Inferior parietal cortex (tissue), 1 donor: ENCODE data around the gene CTNNA3.
"Not testable (repeated sequence)": the region's sequence is repeated elsewhere in the genome, so short reads cannot be mapped to it uniquely, and the experiment has no call there.

ENCODE experiments used
- DNase-seq: peaks from one replicate; pipeline ENCODE4 v3.0.0-alpha.2; 2016; ENCODE audit errors: extremely low spot score

CTNNA3 gene

GRCh38 chr10:67506757-67507091, 189.3 kb downstream of the CTNNA3 start:
- no peak for DNase-seq

DNA sequence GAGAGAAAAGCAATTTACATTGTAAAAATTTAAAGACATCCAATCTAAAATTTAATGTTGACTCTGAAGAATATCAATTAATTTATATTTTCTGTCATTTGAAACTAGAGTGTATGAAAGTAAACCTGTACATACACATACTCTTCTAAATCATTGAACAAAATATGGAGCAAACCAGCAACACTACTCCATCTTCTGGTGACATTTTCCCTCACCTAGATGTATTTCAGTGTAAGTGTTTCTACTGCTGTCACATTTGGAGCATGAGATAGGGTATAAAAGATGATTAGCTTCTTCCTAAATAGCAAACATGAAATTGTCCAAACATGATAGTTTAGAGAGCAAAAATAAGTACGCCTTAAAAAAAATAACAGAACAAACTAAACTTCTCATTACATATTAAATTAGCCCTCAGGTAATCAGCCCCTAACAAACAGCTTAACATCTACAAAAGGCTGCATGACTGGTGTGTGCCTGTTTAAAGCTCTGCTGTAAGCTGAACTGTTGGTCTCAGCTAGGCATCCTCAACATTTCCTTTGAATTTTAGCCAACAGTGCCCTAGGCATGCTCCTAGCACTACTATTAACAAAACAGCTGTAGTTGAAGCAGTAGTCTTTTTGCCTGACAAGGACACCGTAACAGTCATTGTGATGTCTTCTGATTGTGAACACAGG, 189.8 kb downstream of the CTNNA3 start:
- no peak for DNase-seq

DNA sequence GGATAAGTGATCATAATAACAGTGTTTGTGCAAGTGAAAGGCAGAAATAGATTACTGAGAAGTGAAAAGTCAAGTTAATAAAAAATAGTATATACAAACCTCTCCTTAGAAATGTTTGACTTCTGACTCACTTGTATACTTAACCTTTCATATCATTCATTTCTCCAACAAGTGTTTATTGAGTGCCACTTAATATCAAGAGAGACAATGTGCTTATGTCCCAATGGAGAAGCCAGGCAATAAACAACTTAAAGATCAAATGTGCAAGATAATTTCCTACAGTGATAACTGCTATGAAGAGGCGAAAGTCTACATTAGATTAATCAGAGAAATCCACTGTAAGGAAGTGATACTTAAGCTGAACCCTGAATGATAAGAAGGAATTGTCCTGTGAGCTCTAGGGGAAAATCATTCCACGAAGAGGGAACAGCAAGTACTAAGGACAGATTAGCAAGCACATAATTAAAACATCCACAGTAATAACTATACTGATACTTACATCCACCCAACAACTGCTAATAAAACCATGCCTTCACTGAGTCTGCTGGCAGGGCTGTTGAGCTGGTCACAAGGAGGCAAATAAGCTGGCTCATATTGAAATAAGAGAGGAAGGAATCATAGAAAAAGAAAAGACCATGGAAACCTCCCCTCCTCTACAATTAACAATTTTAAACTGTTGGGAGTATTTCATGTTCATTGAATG, 203.5 kb downstream of the CTNNA3 start:
- no peak for DNase-seq

- no peak for DNase-seq
Measured at GRCh38 chr10:67487906-67488619, 207.9 kb downstream of the CTNNA3 start.

DNA sequence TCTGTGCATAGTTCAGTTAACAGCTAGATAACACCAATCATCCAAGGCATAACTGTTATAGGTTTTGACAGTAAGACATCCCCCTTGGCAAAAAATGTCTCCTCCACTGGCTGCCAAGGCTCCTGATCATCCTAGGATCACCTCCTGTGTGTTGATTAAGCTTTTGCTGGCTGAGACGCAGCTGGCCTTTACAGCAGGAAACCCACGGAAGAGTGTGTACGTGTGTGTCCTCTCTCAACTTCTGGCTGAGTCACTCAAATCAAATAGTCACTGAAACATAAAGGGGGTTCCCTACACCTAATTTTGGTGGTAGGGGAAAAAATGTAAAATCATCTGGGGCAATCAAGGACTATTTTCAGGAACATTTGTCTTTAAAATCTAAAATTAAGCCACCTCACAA, 208.8 kb downstream of the CTNNA3 start:
- no peak for DNase-seq

- DNase-seq = no peak
Measured at GRCh38 chr10:67477868-67478267, 218.1 kb downstream of the CTNNA3 start.

DNA sequence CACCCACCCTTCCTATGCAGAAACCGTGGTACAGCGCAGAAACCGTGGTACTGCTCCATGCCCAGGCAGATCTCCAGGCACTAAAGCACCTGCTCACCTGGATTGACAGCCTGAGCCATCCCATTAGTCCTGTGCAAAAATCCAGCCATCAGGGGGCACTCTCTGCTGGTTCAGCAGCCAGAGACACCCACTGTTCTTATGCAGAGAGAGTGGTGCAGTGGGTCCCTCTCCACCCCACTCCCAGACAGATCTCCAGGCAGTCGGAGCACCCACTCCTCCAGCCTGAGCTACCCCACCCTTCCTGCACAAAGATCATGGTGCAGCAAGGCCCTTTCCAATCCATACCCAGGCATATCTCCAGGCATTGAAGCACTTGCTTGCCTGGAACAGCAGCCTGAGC, 219.8 kb downstream of the CTNNA3 start:
- no peak for DNase-seq

DNA sequence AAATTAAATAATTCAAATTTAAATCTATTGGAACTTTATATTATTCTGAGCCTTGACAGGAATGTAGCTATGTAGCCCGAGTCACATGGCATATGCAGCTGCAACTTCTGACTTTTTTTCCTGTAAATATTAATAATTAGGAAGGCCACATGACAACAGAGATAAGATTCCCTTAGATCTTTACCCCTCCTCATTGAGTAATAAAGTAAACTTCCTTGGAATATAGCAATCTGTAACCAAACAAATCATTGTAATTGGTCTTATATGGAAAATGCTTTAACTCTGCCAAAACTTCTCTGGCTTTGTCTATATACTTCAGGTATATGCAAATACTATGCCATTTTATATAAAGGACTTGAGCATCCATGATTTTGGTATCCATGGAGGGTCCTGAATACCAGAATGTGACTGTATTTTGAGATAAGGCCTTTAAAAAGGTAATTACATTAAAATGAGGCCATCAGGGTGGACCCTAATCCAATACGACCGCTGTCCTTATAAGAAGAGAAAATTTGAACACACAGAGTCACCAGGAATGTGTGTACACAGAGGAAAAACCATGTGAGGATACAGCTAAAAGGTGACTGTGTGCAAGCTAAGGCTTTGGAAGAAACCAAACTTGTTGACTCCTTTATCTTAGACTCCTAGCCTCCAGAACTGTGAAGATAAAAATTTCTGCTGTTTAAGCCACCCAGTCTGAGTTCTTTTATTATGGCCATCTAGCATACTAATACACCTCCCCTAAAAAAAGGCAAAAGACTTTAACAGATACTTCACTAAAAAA, 222.0 kb downstream of the CTNNA3 start:
- no peak for DNase-seq

GRCh38 chr10:67471022-67471421, 225.0 kb downstream of the CTNNA3 start:
- DNase-seq = no peak

GRCh38 chr10:67464278-67464677, 231.7 kb downstream of the CTNNA3 start:
- DNase-seq = no peak

- no peak for DNase-seq
Measured at GRCh38 chr10:67452892-67453291, 243.1 kb downstream of the CTNNA3 start.

- DNase-seq = no peak
Measured at GRCh38 chr10:67438605-67439304, 257.2 kb downstream of the CTNNA3 start.

GRCh38 chr10:67433276-67433675, 262.7 kb downstream of the CTNNA3 start:
- DNase-seq = no peak

- DNase-seq = no peak
Measured at GRCh38 chr10:67402620-67403019, 293.4 kb downstream of the CTNNA3 start.

DNA sequence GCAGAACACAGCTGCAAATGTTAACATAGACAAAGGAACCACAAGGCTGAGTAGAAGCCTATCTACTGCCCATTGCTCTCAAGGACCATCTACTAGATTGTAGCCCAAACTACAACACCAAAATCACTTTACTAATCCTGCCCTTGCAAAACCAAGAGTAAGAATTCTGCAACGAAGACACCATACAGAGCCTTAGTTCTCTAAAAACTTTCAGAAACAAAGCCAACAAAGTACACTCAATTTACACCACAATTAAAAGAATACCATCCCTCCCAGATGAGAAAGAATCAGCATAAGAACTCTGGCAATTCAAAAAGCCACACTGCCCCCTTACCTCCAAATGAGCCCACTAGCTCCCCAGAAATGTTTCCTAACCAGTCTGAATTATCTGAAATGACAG, 294.3 kb downstream of the CTNNA3 start:
- no peak for DNase-seq

- not testable (repeated sequence) for DNase-seq
Measured at GRCh38 chr10:67386841-67387533, 309.0 kb downstream of the CTNNA3 start.

DNA sequence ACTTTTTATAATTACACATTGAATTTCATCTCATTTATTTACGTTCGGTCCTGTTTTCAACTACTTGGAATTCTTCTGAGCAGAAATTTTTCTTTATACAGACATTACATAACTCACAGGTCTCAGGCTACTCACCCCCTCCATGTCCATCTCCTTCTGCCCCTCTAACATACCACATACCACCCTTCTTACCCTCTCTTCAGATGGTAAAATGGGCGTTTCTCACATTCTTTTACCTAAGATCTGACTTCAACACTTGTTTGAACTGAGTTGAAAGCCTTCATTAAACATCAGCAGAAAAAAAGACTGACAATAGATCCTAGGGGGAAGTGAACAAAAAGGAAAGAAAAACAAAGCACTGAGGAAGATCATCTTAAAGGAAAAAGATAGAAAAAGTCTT, 309.7 kb downstream of the CTNNA3 start:
- no peak for DNase-seq

DNA sequence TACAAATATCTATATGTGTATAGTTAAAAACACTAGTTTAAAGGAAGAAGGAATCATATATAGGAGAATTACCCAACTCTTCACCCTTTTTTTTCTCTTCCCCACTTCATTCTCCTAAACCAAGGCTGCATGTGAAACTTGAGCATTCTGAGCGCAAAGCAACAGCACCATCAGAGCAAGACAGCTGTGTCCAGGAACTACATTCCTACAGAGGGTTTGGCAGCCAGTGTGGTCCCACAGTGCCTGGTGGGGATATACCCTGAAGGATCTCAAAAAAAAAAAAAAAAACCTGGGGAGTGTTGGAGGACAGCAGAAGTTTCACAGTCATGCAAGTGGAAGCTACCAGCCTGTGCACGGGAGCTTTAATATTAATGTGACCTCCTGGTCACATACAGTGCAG, 310.4 kb downstream of the CTNNA3 start:
- no peak for DNase-seq

DNA sequence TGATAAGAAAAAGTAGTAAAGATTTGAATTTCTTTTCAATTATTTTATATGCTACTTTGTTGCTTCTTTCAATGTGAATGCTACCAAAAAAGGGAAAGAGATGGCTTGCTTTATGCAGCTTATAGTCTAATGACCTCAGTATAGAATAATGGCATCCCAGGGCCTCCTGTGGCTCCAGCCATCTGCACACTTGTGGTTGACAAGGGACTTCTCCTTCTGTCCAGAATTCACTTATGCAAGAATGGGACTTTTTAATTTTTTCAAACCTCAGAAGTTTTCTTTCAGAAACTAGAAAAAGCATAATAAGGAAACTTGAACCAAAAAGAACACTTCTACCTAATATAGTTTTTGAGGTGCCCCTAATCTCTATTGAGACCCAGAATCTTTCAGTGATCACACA, 310.9 kb downstream of the CTNNA3 start:
- no peak for DNase-seq

DNA sequence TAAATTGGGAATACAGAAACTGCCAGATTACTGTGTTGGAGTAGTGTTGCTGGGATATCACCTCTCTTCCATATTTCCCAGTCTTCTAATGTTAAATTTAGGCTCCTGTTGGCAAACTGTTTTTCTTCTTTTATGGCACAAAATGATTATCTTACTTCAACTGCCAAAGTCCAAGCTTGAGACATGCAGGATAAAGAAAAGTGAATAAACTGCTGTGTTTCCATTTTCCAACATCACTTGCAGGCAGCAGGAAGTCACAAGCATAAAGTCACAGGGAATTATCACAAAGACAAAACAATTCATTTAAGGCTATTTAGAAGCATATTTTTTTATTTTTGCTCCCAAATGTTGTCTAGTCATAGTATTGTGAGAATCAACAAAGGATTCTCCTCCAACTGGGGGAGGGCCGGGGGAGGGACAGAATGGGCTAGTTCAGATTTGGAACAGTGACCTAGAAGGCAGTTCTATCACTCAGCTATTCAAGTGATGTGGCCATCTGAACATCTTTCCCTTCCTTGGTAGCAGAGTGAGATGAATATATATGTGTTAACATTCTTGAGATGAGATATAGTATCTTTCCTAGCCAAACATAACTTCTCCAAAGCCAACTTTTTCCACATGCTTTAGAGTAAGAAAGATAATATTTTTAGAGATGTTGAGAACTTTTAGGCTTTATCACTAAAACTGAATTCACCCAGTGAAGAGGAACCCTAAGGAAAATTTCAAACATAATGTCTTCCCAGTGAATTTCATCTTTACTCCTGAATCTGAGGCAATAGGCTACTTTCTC, 364.7 kb downstream of the CTNNA3 start:
- DNase-seq = no peak
